IMR-90 (cell line): ENCODE data around the gene NRIP2. TPM values are rescaled to one million over a fixed set of nuclear protein-coding genes. Genes with fewer than 3 reads are reported as not detected.
"Not testable (repeated sequence)": the region's sequence is repeated elsewhere in the genome, so short reads cannot be mapped to it uniquely, and the experiment has no call there.

Source experiments
- ATAC-seq: fragments of 200-7000 bp; cut with Tn5 transposase; 2 replicates; pipeline ENCODE4 v1.9.1; 2020; ENCODE audit warnings: low read depth, mild to moderate bottlenecking, moderate library complexity
- BruUV-seq: library from RNA; stranded (reverse); fragments of 400-500 nt; replicated peaks from 2 replicates; lab custom pipeline; 2021; lab: Mats Ljungman, UMichigan
- CTCF ChIA-PET: fragments of 300-600 bp; formaldehyde crosslinking; extraction: SDS; loops from one replicate; lab custom pipeline; 2021; ENCODE audit warnings: antibody characterized with exemption; lab: Yijun Ruan, JAX
- POLR2A ChIA-PET: fragments of 300-600 bp; sonication (Branson Sonifier 250); formaldehyde crosslinking; loops from one replicate; lab custom pipeline; 2022; ENCODE audit warnings: antibody characterized with exemption; ENCODE audit not compliant: unreplicated experiment; lab: Charles Lee
- DNase-seq: peaks from one replicate; pipeline ENCODE4 v3.0.0; 2013
- H2AFZ ChIP-seq: replicated peaks from 2 replicates; pipeline ENCODE3; 2013; ENCODE audit warnings: low read length, mild to moderate bottlenecking; ENCODE audit not compliant: poor library complexity
- H2AK5ac ChIP-seq: 2 replicates; pipeline ENCODE4 v1.6.1; 2013; ENCODE audit warnings: low read depth, low read length, inconsistent platforms
- H2AK9ac ChIP-seq: replicated peaks from 2 replicates; pipeline ENCODE3; 2013; ENCODE audit warnings: mild to moderate bottlenecking, low read depth, low read length, moderate library complexity; ENCODE audit not compliant: poor library complexity
- H2BK120ac ChIP-seq: 2 replicates; pipeline ENCODE4 v1.6.1; 2013; ENCODE audit warnings: low read depth, low read length, inconsistent platforms
- H2BK15ac ChIP-seq: 3 replicates; pipeline ENCODE4 v1.6.1; 2013; ENCODE audit warnings: low read depth, low read length, inconsistent platforms
- H2BK20ac ChIP-seq: 2 replicates; pipeline ENCODE4 v1.6.1; 2013; ENCODE audit warnings: low read depth, mild to moderate bottlenecking, inconsistent platforms, low read length, moderate library complexity
- H2BK5ac ChIP-seq: 2 replicates; pipeline ENCODE4 v1.6.1; 2013; ENCODE audit warnings: mild to moderate bottlenecking, low read depth, low read length, inconsistent platforms; ENCODE audit not compliant: poor library complexity, severe bottlenecking
- H3K14ac ChIP-seq: replicated peaks from 2 replicates; pipeline ENCODE4 v1.6.1; 2013; ENCODE audit warnings: low read depth, low read length, inconsistent platforms
- H3K18ac ChIP-seq: 2 replicates; pipeline ENCODE4 v1.6.1; 2013; ENCODE audit warnings: low read depth, low read length, control low read depth
- H3K23ac ChIP-seq: 2 replicates; pipeline ENCODE4 v1.6.1; 2013; ENCODE audit warnings: low read depth, low read length, inconsistent platforms
- H3K27ac ChIP-seq: 2 replicates; pipeline ENCODE4 v1.5.1; 2013; ENCODE audit warnings: mild to moderate bottlenecking, control low read depth, low read length; ENCODE audit not compliant: insufficient read depth
- H3K27me3 ChIP-seq: 2 replicates; pipeline ENCODE4 v1.6.1; 2013; ENCODE audit warnings: low read length; ENCODE audit not compliant: control insufficient read depth, insufficient read depth
- H3K36me3 ChIP-seq: 2 replicates; pipeline ENCODE4 v1.6.1; 2013; ENCODE audit warnings: low read length, mixed read lengths; ENCODE audit not compliant: control insufficient read depth, insufficient read depth
- H3K4ac ChIP-seq: 2 replicates; pipeline ENCODE4 v1.6.1; 2013; ENCODE audit warnings: low read depth, low read length, inconsistent platforms
- H3K4me1 ChIP-seq: 2 replicates; pipeline ENCODE4 v1.6.1; 2013; ENCODE audit warnings: low read length, mixed read lengths; ENCODE audit not compliant: control insufficient read depth, insufficient read depth
- H3K4me2 ChIP-seq: 2 replicates; pipeline ENCODE4 v1.6.1; 2013; ENCODE audit warnings: low read depth, mild to moderate bottlenecking, control low read depth, low read length, moderate library complexity
- H3K4me3 ChIP-seq: 2 replicates; pipeline ENCODE4 v1.5.1; 2013; ENCODE audit warnings: low read depth, mild to moderate bottlenecking, control low read depth, low read length, moderate library complexity; ENCODE audit not compliant: insufficient read depth
- H3K56ac ChIP-seq: 2 replicates; pipeline ENCODE4 v1.6.1; 2013; ENCODE audit warnings: low read length, inconsistent platforms; ENCODE audit not compliant: insufficient read depth; ENCODE audit errors: extremely low read depth
- H3K79me1 ChIP-seq, 2 experiments: 2 replicates each; pipeline ENCODE4 v1.6.1; 2013; ENCODE audit warnings: low read length in 2 of 2, inconsistent platforms in 1 of 2, low read depth in 1 of 2
- H3K9ac ChIP-seq: 2 replicates; pipeline ENCODE4 v1.6.1; 2013; ENCODE audit warnings: low read depth, low read length, control low read depth
- H3K9me1 ChIP-seq: 2 replicates; pipeline ENCODE4 v1.6.1; 2013; ENCODE audit warnings: low read length, inconsistent platforms; ENCODE audit not compliant: insufficient read depth
- H3K9me3 ChIP-seq: 2 replicates; pipeline ENCODE4 v1.6.1; 2013; ENCODE audit warnings: low read length; ENCODE audit not compliant: control insufficient read depth, insufficient read depth
- H4K20me1 ChIP-seq: 2 replicates; pipeline ENCODE4 v1.6.1; 2013; ENCODE audit warnings: low read length, inconsistent platforms; ENCODE audit not compliant: insufficient read depth
- H4K5ac ChIP-seq: 2 replicates; pipeline ENCODE4 v1.6.1; 2013; ENCODE audit warnings: mild to moderate bottlenecking, low read depth, low read length, control low read depth
- H4K8ac ChIP-seq, 2 experiments: 2 replicates each; pipeline ENCODE4 v1.6.1; 2013; ENCODE audit warnings: low read depth in 2 of 2, low read length in 2 of 2, control low read depth in 1 of 2, inconsistent platforms in 1 of 2
- H4K91ac ChIP-seq: 2 replicates; pipeline ENCODE4 v1.6.1; 2013; ENCODE audit warnings: low read depth, low read length, inconsistent platforms; ENCODE audit not compliant: insufficient read depth
- MAFK ChIP-seq: IDR thresholded peaks from 2 replicates; pipeline ENCODE4 v1.6.1; 2012; ENCODE audit warnings: low read depth, low read length, improper control_type of control experiment
- WGBS, 2 experiments: methylation state at CpG; one replicate each; pipeline versions ENCODE4 v1.1.5 to v1.1.7; 2013; ENCODE audit warnings: missing lambda C conversion rate in 2 of 2; ENCODE audit not compliant: insufficient read length in 1 of 2; ENCODE audit errors: extremely low coverage in 2 of 2; 5-methylcytosine and 5-hydroxymethylcytosine counted together
- dilution Hi-C: fragments of 300-500 bp; cut with HindIII; formaldehyde crosslinking; loops from one replicate; pipeline ENCODE4 v1.14.3; 2018; ENCODE audit warnings: low sequenced_read_pairs; ENCODE audit not compliant: unreplicated experiment
- in situ Hi-C: fragments of 300-500 bp; cut with MboI; formaldehyde crosslinking; loops from 3 replicates; pipeline ENCODE4 v1.14.3; 2019; ENCODE audit warnings: low sequenced_read_pairs, inconsistent platforms, mixed read lengths
- intact Hi-C: fragments of 100-400 bp; cut with micrococcal nuclease; formaldehyde crosslinking; loops from 2 replicates; pipeline ENCODE4 v1.10.0; 2022
- polyA plus RNA-seq, 3 experiments: library from polyadenylated mRNA; depleted of rRNA; stranded (reverse); fragments of >200 nt; gene quantifications; 2 replicates each; pipeline ENCODE4 v1.2.3, GENCODE V29; 2012; ENCODE audit warnings: low replicate concordance in 1 of 3
- total RNA-seq: library from RNA; depleted of rRNA; stranded (reverse); fragments of >200 nt; gene quantifications from 2 replicates; pipeline ENCODE4 v1.2.3, GENCODE V29; 2012

NRIP2 gene
- total and polyA plus RNA-seq, 2 of the 4 experiments (the other 2 are of a cell fraction), result 0.18 to 0.27 TPM

DNA sequence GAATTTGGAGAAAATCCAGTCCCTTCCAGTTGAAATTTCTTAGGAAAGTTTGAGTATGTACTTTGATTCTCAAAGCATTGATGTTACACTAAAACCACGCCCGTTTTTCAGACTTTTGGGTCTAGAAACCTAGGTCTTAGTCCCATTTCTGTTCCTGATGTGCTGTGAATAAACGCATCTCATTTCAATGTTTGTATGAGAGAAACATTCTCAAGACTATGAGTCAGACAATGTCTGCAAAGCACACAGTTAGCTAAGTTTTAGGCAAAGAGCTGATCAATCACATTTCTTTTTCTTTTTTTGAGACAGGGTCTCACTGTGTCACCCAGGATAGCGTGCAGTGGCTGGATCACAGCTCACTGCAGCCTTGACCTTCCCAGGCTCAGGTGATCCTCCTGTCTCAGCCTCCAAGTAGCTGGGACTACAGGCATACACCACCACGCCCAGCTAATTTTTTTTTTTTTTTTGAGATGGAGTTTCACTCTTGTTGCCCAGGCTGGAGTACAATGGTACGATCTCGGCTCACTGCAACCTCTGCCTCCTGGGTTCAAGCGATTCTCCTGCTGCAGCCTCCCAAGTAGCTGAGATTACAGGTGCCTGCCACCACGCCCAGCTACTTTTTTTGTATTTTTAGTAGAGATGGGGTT lies 34.3 kb upstream of the NRIP2 start:
- WGBS, 2 experiments, result no CpG with 5 or more reads among the region's 9 CpGs
- H2AFZ ChIP-seq, result peak overlapping the region; percentile 87
- H3K9ac ChIP-seq, BruUV-seq, H2AK9ac ChIP-seq, POLR2A ChIA-PET, H3K23ac ChIP-seq, H3K9me3 ChIP-seq, in situ Hi-C loops, dilution Hi-C loops, H4K20me1 ChIP-seq, H3K4me1 ChIP-seq, H3K27me3 ChIP-seq, H3K4me3 ChIP-seq, intact Hi-C loops, H2BK15ac ChIP-seq, H3K18ac ChIP-seq: not testable (repeated sequence)
- peak overlapping the region in 1 of 2 experiments; percentile 83; a peak in 1 of 4 replicates for H4K8ac ChIP-seq
- H2AK5ac ChIP-seq, result peak overlapping the region; percentile 83; the same call in 1 of the 2 replicates
- H2BK120ac ChIP-seq, result peak overlapping the region; percentile 92
- peak overlapping the region; percentile 72 for H3K4me2 ChIP-seq
- ATAC-seq, result peak; percentile 98
- DNase-seq, result peak; percentile 73
- peak overlapping the region; percentile 60; the same call in 1 of the 2 replicates for H3K27ac ChIP-seq
- peak; percentile 43 for TF ChIP-seq MAFK
- CTCF ChIA-PET, result interaction anchor here (0.8 kb wide), 2 partner anchors 15 to 1062 kb away, joined by 4 read pairs; no protein-coding TSS in a partner anchor
- 0 out of 2 replicates have a peak overlapping the region, but pooled peaks have one; percentile 84 for H3K14ac ChIP-seq
- H3K36me3 ChIP-seq, result peaks cover 22% of the 10 kb centered on the region
- H2BK20ac ChIP-seq, result peak overlapping the region; percentile 88
- H3K56ac ChIP-seq, result peak overlapping the region; percentile 49; the same call in 1 of the 2 replicates
- peak overlapping the region; percentile 59; the same call in 1 of the 2 replicates for H4K5ac ChIP-seq
- H3K9me1 ChIP-seq, result peaks cover 10% of the 10 kb centered on the region
- peak overlapping the region; percentile 93 for H3K4ac ChIP-seq
- H2BK5ac ChIP-seq, result peak overlapping the region; percentile 62
- peak overlapping the region; percentile 85 for H4K91ac ChIP-seq
- peaks cover 16 to 56% of the 10 kb centered on the region in 2 experiments for H3K79me1 ChIP-seq
